LHCN-M2 (cell line): ENCODE results near the gene HSPB3. TPM values are rescaled to one million over a fixed set of nuclear protein-coding genes. Genes with fewer than 3 reads are reported as not detected.

Experiments used
- total RNA-seq: library from RNA; depleted of rRNA; stranded (reverse); fragments of >200 nt; gene quantifications from 2 replicates; pipeline ENCODE4 v1.2.3, GENCODE V29; 2014; rRNA removed

HSPB3 gene
- total RNA-seq, 1 experiment from 2014 or later: 30.5 TPM

Other genes with a start within 250 kb of the HSPB3 start
- gene ARL15, start 145.1 kb upstream of the HSPB3 start, total RNA-seq: 8.7 and 11.2 TPM in 2 replicates
- 32.8 and 36.8 TPM in 2 replicates for gene SNX18, start 62.1 kb downstream of the HSPB3 start, total RNA-seq